Stimulated activated CD8-positive, alpha-beta memory T cell treated with anti-CD3 and anti-CD28 coated beads, Interleukin-15, amount 100 ng/mL, for 24 hours (primary cell): Measurements from ENCODE around the gene WNT8B.

ENCODE experiments used
- DNase-seq: peaks from one replicate; pipeline ENCODE4 v3.0.0-alpha.2; 2020; ENCODE audit warnings: low read depth

WNT8B gene

DNA sequence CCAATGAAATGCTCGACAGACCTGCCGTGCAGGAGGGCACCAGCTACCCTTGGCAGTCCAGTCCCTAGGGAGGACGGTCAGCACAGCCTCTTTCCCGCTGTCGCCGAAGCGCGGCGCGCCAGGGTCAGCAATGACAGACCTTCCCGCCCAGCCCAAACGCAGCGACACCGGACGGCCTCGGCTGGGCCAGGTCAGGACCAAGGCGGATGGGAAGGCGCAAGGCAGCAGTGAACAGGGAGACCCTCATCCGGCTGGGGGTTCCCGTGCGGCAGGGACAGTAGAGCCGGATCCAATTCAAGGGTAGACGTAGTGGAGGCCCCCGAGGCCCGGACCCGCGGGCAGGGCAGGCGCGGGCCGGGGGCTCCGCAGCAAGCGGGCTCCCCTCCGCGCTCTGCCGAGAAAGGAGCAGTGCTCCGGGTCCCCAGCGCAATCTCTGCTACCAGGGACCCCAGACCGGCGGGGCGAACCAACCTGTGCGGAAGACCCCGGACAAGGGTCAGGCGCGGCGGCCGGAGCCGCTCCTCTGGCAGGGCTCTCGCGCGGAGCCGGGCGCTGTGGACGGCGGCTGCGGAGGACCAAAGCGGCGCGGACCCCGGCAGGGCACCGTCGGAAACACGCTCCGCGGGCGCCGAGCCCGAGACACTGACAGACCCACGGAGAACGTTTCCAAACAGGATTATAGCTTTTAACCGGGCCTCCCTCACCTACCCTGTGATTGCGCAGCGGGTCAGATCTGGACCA is 56.7 kb downstream of the WNT8B start, which contains the start of gene SEC31B:
TSS of gene SEC31B (minus strand) at position 551 of the 741 bp plus-strand sequence. CDS start 2,909 bp downstream, outside the sequence.
- DNase-seq = no peak

DNA sequence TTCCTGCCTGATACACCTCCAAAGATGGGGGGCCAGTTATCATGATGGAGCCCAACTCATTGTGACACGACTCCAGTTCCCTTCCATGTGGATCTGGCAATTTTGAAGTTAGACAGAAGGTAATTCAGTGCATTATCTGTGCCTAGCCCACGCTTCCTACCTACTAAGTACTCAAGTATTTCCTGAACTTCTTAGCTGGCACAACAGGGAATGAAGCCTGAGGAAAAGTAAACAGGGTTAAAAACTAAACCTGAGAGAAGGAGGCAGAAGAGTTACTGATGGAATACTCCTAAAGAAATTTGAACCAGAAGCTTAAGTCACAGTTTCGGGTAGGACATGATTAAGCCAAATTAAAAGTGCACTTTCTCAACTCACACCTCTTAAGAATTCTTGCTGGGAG is 58.0 kb downstream of the WNT8B start:
- no peak for DNase-seq

DNA sequence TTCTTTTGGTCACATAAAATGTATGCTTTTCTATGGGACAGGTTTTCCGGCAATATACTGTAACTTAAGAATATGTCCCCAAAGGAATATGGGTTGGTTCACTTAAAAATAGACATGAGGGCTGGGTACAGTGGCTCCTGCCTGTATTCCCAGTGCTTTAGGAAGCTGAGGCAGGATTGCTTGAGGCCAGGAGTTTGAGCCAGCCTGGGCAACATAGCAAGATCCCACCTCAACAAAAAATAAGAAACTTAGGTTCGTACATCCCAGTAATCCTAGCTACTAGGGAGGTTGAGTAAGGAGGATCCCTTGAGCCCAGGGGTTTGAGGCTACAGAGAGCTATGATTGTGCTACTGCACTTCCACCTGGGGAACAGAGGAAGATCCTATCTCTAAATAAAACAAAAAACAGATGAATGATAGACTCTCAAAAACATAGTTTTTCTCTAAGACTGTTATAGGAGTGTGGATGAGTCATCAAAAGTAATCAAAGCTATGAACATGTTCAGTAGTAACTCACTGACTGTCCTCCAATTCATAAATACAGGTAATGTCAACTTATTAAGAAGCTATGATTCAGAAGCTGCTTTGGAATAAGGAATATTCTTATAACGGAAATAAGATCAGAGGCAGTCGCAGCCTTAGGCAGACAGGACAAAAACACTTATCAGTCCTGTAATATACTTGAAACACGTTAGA is 59.4 kb downstream of the WNT8B start:
- DNase-seq = no peak

DNA sequence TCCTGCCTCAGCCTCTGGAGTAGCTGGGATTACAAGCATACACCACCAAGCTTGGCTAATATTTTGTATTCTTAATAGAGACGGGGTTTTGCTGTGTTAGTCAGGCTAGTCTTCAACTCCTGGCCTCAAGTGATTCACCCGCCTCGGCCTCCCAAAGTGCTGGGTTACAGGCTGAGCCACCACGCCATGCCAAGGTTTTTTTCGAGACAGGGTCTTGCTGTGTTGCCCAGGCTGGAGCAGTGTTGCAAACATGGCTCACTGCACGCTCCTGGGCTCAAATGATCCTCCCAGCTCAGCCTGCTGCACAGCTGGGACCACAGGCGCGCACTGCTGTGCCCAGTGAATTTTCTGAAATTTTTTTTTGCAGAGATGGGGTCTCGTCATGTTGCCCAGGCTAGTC is 60.1 kb downstream of the WNT8B start:
- DNase-seq = no peak

DNA sequence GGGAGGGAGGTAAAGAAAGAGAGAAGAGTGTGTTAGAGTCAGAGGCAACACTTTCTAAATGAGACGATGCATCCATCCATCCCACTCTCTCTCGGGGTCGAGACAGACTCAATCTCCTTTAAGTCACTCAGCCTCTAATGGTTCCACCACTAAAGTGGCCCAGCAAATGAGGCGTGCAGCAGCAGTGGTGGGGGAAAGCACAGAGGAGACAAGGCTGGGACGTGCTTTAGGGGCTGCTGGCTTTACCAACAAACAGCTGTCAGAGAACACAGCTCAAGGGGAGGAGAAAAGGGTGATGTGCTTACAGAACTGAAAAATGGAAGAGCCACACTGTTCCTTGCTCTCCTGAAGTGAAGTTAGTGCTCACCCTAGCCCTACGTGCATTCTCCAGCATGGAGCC is 61.4 kb downstream of the WNT8B start:
- DNase-seq = no peak

DNA sequence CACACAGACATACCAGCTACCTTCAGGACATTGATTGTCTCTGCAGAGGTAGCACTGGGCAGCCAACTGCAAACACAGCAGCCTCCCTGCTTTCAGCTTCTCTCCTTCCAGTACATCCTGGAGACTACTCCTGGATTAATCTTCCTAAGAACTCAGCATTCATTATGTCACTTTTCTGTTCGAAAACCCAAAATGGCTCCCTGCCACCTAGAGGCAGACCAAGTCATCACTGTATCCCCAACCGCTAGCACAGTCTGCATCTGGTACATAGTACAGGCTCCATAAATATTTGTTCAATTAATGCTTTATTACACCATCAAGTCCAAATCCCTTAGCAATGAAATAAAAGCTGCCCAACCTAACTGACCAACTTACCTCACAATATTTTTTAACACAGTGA is 61.8 kb downstream of the WNT8B start:
- DNase-seq = no peak

DNA sequence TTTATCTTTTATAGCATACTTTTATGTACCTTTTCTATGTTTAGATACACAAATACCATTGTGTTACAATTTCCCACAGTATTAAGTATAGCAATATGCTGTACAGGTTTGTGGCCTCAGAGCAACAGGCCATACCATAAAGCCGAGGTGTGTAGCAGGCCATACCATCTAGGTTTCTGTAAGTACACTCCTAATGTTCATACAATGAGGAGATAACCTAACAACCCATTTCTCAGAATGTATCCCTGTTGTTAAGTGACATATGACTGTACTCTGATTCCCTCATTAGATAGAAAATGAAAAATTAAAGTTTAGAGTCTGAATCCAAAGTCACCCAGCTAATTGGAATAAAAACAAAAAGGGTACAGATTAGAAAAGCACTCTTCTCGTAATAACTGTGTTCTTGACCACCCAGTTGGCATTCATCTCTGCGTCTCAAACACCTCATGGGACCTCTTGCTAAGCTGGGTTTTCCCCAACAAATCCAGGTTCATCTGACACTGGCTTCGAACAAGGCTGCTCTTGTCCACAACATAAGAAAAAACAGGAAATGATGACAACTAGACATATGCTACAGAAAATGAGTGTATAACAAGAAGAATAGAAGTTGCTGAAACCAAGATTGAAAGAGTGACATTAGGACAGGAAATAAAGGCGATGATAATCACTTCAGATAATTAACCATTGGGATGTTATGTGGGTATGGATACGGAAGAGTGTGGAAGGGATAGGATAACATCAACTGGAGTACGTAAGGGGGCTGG is 65.5 kb downstream of the WNT8B start:
- DNase-seq = no peak

DNA sequence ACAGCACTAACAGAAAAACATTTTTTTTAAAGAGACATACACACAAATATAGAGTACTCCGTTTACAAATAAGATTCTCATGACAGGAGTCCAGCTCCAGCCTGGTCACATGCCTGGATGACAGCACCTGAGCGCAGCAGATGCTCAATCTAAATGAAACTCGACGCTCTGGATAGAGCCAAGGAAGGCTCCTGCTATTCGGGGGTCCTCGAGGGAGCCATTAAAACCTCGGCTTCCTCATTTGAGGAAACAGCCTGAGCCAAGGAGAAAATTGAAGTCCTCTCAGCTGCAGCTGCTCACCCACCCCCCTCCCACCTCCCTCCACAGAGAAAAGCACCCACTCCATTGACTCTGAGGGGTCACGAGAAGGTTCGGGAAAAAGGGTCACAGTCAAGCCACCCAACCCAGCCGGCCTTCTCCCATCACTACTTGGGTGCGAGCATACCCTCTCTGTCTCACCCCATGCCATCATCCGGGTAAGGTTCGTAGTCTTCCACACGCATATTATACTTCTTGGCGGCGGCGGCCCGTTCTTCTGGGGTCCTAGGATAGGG is 66.2 kb downstream of the WNT8B start:
- no peak for DNase-seq

DNA sequence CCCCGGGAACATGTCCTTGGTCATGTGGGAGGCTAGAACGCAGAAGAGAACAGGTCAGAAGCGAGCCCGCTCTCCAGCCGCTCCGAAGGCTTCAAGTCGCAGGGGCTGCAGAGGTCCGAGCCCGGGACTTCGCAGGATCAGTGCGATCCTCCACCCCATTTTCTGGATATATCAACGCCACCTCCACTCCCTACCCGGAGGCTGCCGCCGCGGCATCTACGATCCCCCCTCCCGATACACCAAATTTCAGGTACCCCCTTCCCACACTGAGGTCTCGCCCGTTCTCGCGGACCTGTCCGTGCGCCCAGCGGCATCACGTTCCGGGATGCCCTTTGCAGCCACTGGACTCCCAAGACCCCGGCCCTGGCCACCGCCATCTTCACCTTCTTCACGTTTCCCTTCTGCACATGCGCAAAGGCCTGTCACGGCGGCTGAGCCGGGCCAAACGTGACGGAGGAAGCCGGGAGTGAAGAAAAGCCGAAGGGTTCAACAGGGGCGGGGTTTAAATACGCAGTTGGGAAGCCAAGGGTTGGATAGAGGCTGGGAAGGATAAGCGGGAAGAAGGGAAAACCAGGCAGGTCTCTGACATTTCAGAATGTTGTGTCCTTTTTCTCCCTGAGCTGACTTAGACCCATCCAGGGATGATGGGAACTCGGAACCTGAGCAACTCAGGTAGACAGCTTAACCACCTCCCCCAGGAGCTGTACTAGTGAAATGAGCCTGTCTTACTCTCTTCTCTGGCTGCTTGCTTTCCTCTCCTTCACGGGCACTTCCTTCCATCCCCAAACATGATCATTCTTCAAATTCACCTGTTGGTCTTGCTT is 66.9 kb downstream of the WNT8B start, which contains the start of gene NDUFB8:
TSS of gene NDUFB8 (minus strand) at position 397 of the 824 bp plus-strand sequence. CDS start at position 377, 20 bp downstream.
- peak; percentile 75 for DNase-seq

DNA sequence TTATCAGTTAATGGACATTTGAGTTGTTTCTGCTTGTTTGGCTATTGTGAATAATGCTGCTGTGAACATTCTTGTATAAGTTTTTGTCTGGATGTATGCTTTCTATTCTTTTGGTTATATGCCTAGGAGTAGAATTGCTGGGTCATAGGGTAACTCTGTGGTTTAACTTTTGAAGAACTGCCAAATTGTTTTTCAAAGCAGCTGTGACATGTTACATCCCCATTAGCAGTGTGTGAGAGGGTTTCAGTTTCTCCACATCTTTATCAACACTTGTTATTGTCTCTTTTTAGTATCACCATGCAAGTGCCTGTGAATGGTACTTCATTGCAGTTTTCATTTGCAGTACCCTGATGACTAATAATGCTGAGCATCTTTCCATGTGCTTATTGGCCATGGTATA is 69.0 kb downstream of the WNT8B start:
- DNase-seq = no peak
